ENCODE data around the gene GPR55. TPM values are rescaled to one million over a fixed set of nuclear protein-coding genes. Genes with fewer than 3 reads are reported as not detected.

Gene GPR55
- total and polyA plus RNA-seq, 10 of the 15 experiments (the other 5 are each of a cell fraction or from before 2014, with no cell fraction given), result 2.1 to 30.1 (median 16.2) TPM

- ChIA-PET POLR2A (no interaction called here), CTCF (interaction anchor here (0.9 to 1.1 kb wide), 2 partner anchors 12 to 35 kb away, joined by 4 read pairs; partner anchors contain the start of gene GPR55), RAD21 (ENCODE audit: unreplicated experiment) (interaction anchor here (0.8 to 1.4 kb wide), 3 partner anchors 16 to 94 kb away, joined by 3 to 4 read pairs (median 3); no protein-coding TSS in a partner anchor), SMC1A (ENCODE audit: uncharacterized antibody, unreplicated experiment) (no interaction called here)
- Histone ChIP-seq H3K4me3 (no peak overlapping the region), H3K4me1 (ENCODE audit: control insufficient read depth, insufficient read depth, low read length) (peaks cover 43% of the 10 kb centered on the region), H3K9ac (ENCODE audit: control insufficient read depth, insufficient read depth, low read length) (no peak overlapping the region), H3K4me2 (ENCODE audit: control insufficient read depth, insufficient read depth) (no peak overlapping the region), H4K20me1 (ENCODE audit: control insufficient read depth, insufficient read depth) (no peaks in the 10 kb centered on the region), H3K27me3 (replicated peaks in 1 of 2; ENCODE audit: control insufficient read depth in 2 of 2, insufficient read depth in 2 of 2, low read length in 1 of 2) (no peaks in the 10 kb centered on the region), H3K27ac (ENCODE audit: control insufficient read depth, insufficient read depth) (no peak overlapping the region), H3K36me3 (ENCODE audit: control insufficient read depth in 2 of 2, insufficient read depth in 2 of 2, low read length in 1 of 2) (no peaks in the 10 kb centered on the region), H3K9me3 (replicated peaks; ENCODE audit: control insufficient read depth, insufficient read depth, low read length) (peaks cover 1% of the 10 kb centered on the region; the same call in 2 of the 3 replicates), H2AFZ (ENCODE audit: control insufficient read depth, low read depth, low read length) (no peak overlapping the region), H3K79me2 (ENCODE audit: control insufficient read depth, insufficient read depth, low read length) (no peaks in the 10 kb centered on the region)
- no TSS peak for BruUV-seq (replicated peaks)
- WGBS (ENCODE audit: insufficient coverage, insufficient replicate concordance, low lambda C conversion rate, missing lambda C conversion rate), result 76% methylated on average over 22 of the region's 22 CpGs
- TF ChIP-seq PRDM15 (CRISPR knock-in tag; IDR thresholded peaks at IDR 0.05), result no peak
- no peak for TF ChIP-seq HDAC6 (IDR thresholded peaks at IDR 0.05; ENCODE audit: unreplicated experiment)
- TF ChIP-seq HSF1 (IDR thresholded peaks at IDR 0.05; ENCODE audit: low read depth, low read length), result no peak
- no peak for TF ChIP-seq CEBPZ (IDR thresholded peaks at IDR 0.05; ENCODE audit: low read depth, low read length)
- TF ChIP-seq HDAC2 (IDR thresholded peaks at IDR 0.05), result no peak
- TF ChIP-seq NR2C2 (IDR thresholded peaks at IDR 0.05; ENCODE audit: borderline replicate concordance, control insufficient read depth, insufficient read length, low read depth), result no peak
- TF ChIP-seq RB1 (IDR thresholded peaks at IDR 0.05; ENCODE audit: borderline replicate concordance), result no peak
- TF ChIP-seq SP1 (IDR thresholded peaks at IDR 0.05; ENCODE audit: low read depth, low read length), result no peak
- intact Hi-C loops (cut with micrococcal nuclease; ENCODE audit: unreplicated experiment), result no loop called here
- in situ Hi-C loops (cut with MboI), result no loop called here
- DNase-seq (ENCODE audit: low read depth, low spot score), result no peak
- FAIRE-seq, result no peak
- ATAC-seq, result no peak
Measured at GRCh38 chr2:230889911-230890601, 35.0 kb downstream of the GPR55 start.
